ENCODE data around the gene CETN3.
A peak's percentile ranks its signal among the peaks of the same experiment; 100 is the strongest.
"Not testable (repeated sequence)": the region's sequence is repeated elsewhere in the genome, so short reads cannot be mapped to it uniquely, and the experiment has no call there.

The CETN3 gene

GRCh38 chr5:90381213-90381929 is 28.2 kb downstream of the CETN3 start:
- DNase-seq, result no peak

GRCh38 chr5:90379652-90380051 is 29.9 kb downstream of the CETN3 start:
- no peak for DNase-seq

GRCh38 chr5:90378752-90379151 is 30.8 kb downstream of the CETN3 start:
- DNase-seq, result no peak

- not testable (repeated sequence) for DNase-seq
Measured at GRCh38 chr5:90371269-90371668, 38.3 kb downstream of the CETN3 start.

GRCh38 chr5:90368454-90369246 is 40.9 kb downstream of the CETN3 start:
- DNase-seq, result no peak

GRCh38 chr5:90367879-90368278 is 41.7 kb downstream of the CETN3 start:
- no peak for DNase-seq

GRCh38 chr5:90366948-90367347 is 42.6 kb downstream of the CETN3 start:
- no peak for DNase-seq

GRCh38 chr5:90365328-90365727 is 44.2 kb downstream of the CETN3 start:
- DNase-seq, result no peak

- no peak for DNase-seq
Measured at GRCh38 chr5:90359073-90359920, 50.3 kb downstream of the CETN3 start.

GRCh38 chr5:90356622-90357021 is 52.9 kb downstream of the CETN3 start:
- peak; percentile 66 for DNase-seq

- DNase-seq, result no peak
Measured at GRCh38 chr5:90356176-90356575, 53.4 kb downstream of the CETN3 start.

GRCh38 chr5:90355635-90356034 is 53.9 kb downstream of the CETN3 start:
- DNase-seq, result no peak

GRCh38 chr5:90353254-90353653 is 56.3 kb downstream of the CETN3 start:
- no peak for DNase-seq

- DNase-seq, result no peak
Measured at GRCh38 chr5:90351101-90351500, 58.5 kb downstream of the CETN3 start.

GRCh38 chr5:90347462-90347861 is 62.1 kb downstream of the CETN3 start:
- DNase-seq, result no peak

GRCh38 chr5:90345684-90346083 is 63.9 kb downstream of the CETN3 start:
- DNase-seq, result no peak

- no peak for DNase-seq
Measured at GRCh38 chr5:90344689-90345088, 64.9 kb downstream of the CETN3 start.

- DNase-seq, result not testable (repeated sequence)
Measured at GRCh38 chr5:90343731-90344130, 65.8 kb downstream of the CETN3 start.

- no peak for DNase-seq
Measured at GRCh38 chr5:90342576-90342975, 67.0 kb downstream of the CETN3 start.

Data from NCI-H2227 treated with DMSO at 0.1 percent for 48 hours (cell line).